DND-41 (cell line): ENCODE data around the gene ST6GALNAC2.

ENCODE experiments used
- CTCF ChIP-seq: IDR thresholded peaks from 2 replicates; pipeline ENCODE4 v1.5.1; 2012; ENCODE audit warnings: borderline replicate concordance, low read length, moderate library complexity, mild to moderate bottlenecking; ENCODE audit not compliant: poor library complexity, severe bottlenecking; ENCODE audit errors: extremely low read depth
- EZH2 ChIP-seq: IDR thresholded peaks from 3 replicates; pipeline ENCODE4 v1.6.1; 2012; ENCODE audit warnings: borderline replicate concordance, low read depth, mild to moderate bottlenecking, moderate library complexity, low read length, inconsistent platforms; ENCODE audit not compliant: severe bottlenecking

- TF ChIP-seq CTCF (no peak), EZH2 (no peak)
Observed at GRCh38 chr17:76531486-76532038, 54.1 kb downstream of the ST6GALNAC2 start.
